HUDEP-2 (cell line): ENCODE measurements around the gene METRNL.
A peak's percentile ranks its signal among the peaks of the same experiment; 100 is the strongest.

Source experiments
- DNase-seq, 76 experiments: peaks; one replicate each; lab custom pipeline; 2025; ENCODE audit not compliant: unreplicated experiment in 76 of 76; lab: John Stamatoyannopoulos, UW

METRNL gene

DNA sequence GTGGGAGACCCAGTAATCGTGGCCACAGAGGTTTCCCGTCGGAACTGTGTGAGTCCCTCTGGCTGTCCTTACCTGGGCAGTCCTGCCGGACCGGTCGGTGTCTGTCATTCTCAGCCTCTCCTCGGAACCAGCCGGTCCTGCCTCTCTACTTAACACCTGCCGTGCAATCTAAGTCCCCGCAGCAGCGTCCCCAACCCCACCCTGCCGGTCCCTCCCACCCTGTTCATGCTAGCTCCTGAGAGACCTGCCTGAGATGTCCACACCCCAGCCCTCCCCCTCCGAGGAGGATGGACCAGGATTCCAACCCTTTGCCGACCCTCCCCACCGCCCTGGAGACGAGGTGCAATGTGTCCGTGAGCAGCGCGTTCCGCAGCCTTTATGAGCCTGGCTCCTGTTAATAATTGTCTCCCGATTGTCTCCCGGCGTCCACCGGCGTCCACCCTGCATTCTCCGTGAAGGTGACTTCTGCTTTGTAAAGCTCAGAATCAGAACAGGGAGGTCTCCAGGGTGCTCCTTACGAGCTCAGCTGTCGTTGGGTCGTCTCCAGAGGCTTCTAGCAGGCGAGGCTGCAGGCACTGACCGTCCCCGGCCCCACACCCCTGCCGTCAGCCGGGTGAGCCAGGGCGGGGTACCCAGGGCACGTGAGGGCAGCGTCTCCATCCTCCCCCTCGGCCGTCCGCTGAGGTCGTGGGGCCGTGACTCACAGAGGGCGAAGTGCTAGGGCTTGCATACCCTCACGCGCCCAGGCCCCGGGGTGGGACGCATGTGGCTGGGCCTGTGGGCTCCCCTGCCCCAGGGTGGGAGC, 10.1 kb downstream of the METRNL start:
- no peak for DNase-seq

DNA sequence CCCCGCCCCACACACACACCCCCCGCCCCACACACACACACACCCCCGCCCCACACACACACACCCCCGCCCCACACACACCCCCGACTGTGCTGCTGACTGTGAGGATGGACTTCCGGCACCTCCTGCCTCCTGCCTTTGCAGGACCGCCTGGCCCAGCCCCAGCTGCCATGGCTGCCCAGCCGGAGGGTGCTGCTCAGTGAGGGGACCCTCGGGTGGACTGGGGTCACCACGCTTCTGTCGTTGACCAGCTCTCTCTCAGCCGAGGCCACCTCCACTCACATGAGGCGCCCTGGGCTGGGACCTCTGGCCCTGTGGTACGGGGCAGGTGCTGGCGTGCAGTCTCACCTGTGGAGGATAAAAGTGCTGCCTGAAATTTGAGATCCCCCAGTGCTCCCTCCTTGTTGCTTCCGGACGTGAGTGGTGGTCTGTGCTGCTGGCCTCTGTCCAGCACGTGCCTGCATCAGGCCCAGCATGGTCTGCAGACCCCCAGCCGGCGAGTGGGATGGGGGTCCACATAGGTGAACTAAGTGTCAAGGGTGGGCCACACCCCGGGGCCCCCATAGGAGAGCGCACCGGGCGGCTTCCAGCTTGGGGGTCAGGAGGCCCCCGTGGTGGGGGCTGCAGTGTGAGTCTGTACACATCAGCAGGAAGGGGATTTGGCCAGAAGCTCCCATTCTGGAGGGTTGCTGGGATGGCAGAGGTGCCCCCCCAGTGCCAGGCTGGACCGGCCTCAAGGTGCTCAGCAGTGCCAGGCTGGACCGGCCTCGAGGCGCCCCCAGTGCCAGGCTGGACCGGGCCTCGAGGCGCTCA, 11.2 kb downstream of the METRNL start:
- no peak for DNase-seq

DNA sequence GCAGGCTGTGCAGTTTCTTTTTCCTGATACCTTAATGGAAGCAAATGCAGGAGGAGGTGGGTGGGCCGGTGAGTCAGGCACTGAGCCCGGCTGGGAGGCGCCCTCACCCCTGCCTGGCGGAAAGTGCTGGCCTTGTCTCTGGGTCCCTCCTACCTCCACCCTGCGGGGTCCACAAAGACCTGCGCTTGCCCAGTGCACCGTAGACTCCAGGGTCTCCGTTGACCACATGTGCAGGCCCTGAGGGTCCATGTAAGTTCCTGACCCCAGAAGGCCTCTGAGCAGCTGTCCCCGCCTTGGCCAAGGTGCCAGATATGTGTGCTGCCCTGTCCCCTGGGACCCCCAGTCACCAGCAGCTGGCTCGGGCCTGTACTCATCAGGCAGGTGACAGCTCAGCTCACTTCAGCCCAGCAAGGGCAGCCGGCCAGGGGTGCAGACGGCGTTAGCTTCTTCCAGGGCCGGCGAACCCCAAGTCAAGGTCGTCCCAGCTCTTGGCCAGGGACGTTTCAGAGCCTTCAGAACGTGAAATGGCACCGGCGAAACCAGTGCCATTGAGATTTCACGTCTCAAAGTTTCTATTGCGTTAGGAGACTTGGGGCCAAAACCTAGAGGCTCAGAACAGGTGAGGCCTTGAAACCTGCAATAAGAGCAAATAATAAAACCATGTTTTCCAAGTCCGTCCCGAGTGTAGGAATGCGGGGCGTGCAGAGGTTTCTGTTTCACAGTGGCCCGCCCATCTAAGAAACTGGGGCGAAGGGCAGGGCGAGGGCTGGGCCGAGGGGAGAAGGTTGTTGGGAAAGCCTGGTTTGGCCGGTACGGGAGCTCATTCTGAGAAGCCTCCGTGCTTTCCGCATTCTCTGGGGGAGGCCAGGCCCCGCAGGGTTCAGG, 12.1 kb downstream of the METRNL start:
- no peak for DNase-seq

DNA sequence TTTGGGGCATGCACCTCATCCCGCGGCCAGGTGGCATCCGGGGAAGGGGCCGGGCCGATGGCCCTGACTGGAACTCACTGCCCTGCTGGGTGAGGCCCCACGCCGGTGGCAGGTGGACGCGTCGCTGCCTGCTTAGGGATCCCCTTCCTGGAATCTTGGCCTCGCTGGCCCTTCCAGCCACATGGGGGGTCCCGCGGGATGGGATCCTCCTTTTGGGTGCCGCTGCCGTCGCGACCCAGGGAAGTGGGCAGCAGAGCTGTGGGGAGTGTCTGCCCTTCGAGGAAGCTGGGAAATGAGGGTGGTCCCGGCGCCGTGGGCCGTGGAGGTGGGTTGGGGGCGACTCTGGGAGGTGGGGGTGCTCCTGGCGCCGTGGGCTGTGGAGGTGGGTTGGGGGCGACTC, 12.8 kb downstream of the METRNL start:
- DNase-seq, result no peak

DNA sequence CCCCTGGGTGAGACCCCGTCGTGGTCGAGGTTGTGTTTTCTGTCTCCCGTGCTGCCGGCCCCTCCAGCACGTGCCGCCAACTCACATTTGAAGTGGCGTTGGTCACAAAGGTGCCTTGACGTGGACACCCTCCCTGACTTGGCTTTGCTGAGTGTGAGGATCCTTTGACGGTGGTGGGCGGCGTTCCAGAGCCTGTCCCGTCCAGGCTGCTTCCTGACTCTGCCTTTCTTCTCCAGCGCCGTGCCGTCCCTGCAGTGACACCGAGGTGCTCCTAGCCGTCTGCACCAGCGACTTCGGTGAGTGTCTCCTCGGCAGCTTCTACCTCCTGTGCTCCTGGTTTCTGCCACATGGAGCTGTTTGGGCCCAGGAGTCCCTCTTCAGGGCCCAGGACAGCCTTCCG, 13.5 kb downstream of the METRNL start:
- no peak for DNase-seq

DNA sequence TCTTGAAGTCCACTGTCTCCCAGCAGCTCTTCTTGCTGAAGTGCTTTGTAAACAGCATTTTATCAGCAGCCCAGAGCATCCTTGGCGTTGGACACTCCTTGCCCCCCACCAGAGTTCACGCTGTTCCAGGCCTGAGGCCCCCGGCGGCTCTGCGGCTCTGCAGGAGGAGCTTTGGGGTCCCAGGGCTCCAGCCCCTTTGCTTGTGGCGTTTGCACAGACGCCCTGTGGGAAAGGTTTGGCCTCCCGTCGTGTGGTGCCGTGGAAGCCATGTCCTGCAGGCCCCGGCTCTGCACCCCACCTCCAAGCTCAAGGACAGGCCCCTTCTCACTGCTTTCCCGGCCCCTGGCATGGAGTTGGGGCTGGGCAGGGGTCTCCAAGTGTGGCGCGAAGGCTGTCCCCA, 14.1 kb downstream of the METRNL start:
- no peak for DNase-seq

DNA sequence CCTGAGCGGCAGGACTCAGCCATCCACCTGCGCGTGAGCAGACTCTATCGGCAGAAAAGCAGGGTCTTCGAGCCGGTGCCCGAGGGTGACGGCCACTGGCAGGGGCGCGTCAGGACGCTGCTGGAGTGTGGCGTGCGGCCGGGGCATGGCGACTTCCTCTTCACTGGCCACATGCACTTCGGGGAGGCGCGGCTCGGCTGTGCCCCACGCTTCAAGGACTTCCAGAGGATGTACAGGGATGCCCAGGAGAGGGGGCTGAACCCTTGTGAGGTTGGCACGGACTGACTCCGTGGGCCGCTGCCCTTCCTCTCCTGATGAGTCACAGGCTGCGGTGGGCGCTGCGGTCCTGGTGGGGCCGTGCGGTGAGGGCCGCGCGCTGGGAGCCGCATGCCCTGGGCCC, 14.9 kb downstream of the METRNL start:
- no peak for DNase-seq

DNA sequence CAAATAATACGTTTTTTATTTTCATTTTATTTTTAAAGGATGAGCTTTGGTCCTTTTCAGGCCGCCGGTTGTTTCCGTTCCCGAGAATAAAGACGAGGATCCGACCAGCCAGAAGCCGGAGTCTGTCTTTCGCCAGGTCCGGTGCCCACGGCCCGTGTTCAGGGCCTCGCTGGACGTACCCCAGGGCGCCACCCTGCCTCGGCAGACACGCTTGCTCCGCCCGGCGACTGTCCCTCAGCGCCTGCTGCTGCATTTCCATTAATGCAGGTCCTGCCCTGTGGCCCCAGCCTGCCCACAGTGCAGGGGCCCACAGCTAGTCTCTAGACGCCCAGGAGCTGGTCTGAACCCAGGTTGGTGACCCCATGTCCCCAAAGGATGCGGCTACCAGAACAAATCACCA, 15.6 kb downstream of the METRNL start:
- no peak for DNase-seq

DNA sequence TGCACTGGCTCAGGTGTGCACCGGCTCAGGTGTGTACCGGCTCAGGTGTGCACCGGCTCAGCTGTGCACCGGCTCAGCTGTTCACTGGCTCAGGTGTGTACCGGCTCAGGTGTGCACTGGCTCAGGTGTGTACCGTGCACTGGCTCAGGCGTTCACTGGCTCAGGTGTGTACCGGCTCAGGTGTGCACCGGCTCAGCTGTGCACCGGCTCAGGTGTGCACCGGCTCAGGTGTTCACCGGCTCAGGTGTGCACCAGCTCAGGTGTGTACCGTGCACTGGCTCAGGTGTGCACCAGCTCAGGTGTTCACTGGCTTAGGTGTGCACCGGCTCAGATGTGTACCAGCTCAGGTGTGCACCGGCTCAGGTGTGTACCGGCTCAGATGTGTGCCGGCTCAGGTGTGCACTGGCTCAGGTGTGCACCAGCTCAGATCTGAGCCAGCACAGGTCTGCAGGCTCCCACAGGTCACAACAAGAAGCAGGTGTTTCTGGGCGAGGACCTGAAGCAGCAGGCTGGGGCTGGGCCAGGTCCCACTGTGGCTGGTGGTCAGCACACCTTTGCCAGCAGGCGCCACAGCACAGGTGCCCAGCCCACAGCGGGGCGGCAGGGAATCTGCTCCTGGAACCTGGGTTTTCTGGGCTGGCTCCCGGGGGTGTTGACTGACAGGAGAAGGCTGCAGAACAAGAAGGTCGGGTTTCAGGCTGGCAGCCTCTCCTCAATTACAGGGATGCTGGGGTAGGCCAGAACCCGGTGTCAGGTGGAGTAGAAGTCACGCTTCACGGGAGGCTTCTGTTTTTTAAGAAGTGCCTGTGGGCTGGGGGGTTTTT, 17.2 kb downstream of the METRNL start:
- DNase-seq, result no peak

DNA sequence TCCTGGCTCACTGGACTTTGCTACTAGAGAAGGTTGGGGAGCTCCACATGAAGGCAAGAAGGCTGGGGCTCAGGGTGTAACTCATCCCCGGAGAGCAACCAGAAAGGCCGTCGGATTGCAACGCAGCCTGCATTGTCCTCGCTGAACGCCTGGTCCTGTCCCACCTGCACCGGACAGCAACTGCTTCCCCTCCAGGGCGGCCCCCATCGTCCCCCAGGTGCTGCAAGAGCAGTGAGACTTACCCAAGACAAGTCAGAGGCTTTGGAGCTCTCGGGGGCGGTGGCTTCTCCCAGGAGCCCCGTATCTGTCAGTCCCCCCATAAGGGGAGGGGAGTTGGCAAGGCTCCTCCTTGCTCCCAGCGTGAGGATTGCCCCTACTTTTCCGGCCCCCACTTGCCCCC, 18.4 kb downstream of the METRNL start:
- DNase-seq, result no peak

DNA sequence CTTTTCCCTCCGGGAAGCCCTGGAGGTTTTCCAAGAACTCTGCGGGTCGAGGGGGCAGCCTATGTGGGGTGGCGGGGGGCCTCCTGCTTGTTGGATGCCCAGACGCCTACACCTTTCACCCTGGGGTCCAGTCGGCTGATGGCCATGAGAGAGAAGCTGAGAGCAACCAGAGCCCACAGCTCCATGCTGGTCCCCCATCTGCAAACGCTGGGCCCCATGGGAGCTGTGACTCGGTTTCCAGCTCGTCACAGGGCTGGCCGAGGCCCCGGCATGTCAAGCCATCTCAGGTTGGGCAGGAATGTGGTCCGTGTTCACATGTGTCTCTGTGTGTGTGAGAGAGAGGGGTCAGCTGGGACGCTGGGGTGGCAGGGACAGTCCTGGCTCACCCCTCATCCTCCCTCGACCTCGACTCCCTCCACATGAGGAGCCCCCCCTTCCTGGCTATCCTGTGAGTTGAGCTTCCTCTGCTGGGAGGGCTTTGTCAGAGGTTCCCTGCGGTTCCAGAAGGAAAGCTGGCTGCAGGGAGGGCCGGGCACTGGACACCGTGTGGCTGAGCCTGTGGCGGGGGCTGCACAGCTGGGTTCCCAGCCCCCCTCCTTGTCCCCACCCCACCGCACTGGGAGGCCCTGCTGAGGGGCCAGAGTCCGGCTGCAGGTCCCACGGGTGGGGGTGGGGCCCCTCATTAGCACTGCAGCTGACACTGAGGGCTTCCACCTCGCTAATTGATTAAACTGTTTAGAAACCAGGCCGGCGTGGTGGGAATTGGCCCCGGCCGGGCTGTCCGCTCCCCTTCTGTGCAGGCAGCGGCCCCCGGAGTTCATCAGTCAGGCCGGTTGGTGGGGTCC, 19.1 kb downstream of the METRNL start:
- DNase-seq, result no peak

DNA sequence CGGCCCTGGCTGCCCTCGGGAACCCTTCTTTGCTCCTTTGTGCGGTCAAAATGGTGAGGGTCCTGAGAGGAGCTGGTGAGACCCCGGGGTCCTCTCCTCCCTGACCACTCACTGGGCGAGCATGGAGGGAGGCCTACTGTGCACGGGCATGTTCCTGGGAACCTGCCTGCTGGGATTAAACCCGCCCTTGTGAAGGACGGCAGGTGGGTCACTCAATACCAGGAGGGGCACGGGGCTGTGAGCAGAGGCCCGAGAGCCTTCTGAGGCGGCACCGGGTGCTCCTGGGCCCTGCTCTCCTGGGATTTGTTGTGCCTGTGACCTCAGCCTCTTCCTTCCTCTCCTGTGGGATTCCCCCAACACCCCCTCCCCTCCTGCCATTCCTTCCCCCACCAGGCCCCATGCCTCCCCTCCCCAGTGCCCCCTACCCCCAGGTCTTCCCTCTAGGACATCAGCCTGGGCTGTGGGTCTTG, 19.7 kb downstream of the METRNL start:
- no peak for DNase-seq

DNA sequence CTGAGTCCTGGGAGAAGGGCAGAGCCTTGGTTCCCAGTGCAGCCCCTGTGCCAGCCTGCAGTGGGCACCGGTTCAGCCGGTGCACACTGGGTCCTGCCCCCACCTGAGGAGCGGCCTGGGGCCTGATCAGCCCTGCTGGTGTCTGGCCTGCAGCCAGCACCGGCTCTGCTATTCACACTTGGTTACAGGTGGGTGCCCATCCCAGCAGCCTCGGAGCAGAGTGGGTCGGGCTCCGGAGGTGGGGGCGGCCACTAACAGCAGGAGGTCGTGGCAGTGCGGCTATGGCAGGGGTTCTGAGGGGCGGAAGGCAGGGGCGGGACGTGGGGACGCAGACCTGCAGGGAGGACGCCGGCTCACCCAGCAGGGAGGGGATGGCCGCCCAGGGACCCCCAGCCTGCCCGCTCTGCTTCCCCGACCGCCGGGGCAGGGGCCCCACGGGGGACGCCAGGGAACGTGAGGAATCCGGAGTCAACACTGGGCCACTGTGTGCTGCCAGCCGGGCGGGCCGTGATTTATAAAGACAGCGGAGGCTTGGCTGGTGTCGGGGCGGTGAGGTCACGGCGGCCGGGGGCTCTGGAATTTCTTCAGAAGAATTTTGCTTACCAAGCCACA, 20.3 kb downstream of the METRNL start:
- DNase-seq, result no peak

DNA sequence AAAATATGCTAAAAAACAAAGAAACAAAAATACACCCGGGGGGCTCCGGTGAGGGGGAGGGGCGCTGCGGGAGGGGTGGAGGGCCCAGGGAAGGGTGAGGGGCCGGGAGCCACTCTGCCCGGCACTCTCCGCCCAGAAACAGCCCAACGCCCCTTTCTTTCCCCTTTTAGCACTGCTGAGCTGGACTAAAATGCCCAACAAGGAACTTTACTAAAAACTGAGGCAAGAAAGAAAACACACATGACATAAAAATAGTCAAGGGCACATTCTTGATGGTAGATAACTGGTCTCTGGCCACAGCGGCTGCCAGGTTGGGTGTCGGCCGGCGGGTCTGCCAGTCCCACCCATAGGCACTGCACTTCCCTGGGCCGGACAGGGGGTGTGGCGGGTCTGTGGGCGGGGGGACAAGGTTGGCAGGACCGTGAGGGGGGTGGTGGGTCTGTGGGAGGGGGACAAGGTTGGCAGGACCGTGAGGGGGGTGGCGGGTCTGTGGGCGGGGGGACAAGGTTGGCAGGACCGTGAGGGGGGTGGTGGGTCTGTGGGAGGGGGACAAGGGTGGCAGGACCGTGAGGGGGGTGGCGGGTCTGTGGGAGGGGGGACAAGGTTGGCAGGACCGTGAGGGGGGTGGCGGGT, 20.9 kb downstream of the METRNL start:
- no peak for DNase-seq

DNA sequence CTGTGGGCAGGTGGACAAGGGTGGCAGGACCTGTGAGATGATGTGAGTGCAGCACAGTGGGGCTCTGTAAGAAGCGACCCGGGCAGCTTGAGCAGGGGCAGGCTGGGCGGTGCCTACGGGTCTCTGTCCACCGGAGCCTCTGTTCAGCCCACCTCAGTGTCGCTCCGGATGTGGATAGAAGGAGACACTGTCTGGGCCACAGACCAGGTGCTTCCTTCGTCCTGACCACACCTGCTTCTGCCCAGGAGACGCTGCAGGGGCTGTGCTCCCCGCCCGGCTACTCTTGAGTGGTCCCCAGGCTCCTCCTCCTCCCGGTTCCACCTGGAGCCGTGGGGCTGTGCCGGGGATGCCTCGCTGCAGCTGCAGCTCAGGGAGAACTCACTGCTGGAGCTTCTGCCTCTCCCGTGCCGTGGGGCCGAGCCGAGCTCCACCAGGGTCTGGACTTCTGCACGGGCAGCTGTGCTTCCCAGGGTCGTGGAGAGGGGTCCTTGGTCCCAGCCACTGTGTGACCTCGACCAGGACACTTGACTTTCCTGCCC, 21.5 kb downstream of the METRNL start:
- no peak for DNase-seq

DNA sequence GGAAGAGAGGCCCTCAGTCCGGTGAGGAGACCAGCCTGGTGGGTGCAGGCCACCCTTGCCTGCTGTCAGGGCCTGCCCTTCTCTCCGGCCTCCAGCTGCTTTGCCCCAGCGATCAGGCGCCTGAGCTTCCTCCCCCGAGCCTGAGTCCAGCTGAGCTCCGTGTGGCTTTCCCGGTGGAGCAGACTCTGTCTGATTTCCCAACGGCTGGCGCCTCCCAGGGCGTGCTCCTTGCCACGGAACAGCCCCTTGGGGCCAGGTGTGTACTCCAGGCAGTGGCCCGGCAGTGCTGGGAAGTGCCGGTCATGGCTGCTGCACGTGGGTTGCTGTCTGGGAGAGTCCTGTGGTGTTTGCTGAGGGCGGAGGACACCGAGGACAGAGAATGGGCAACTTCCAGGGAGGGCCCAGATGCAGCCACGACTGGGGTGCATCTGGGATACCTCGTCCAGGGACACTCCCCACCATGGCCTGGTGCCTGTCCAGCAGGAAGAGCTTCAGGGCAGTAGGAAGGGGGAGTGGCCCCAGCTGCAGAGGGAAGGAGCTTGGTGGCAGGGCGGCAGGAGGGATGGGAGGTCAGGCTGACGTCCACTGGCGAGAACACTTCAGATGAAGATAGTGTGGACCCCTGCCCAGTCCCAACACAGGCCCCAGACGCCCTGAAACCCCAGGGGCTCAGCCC, 22.5 kb downstream of the METRNL start:
- no peak for DNase-seq

DNA sequence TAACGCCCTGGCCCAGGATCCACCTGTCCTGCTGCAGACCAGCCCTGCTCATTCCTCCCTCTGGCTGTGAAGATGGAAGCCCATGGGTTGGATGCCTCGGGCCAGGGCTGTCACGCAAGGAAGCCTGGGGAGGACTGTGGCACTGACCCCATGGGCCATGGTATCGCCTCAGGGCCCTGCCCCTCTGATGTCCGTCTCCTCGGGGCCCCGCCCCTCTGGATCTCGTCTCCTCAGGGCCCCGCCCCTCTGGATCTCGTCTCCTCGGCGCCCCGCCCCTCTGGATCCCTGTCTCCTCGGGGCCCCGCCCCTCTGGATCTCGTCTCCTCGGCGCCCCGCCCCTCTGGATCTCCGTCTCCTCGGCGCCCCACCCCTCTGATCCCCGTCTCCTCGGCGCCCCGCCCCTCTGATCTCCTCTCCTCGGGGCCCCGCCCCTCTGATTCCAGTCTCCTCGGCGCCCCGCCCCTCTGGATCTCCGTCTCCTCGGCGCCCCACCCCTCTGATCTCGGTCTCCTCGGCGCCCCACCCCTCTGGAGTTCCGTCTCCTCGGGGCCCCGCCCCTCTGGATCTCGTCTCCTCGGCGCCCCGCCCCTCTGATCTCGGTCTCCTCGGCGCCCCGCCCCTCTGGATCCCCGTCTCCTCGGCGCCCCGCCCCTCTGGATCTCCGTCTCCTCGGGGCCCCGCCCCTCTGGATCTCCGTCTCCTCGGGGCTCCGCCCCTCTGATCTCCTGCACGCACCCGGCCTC, 24.0 kb downstream of the METRNL start:
- peak in 54 of 76 experiments; percentile 8 to 76 (median 50) for DNase-seq
